H1 (cell line): ENCODE data around the gene KLRD1. TPM values are rescaled to one million over a fixed set of nuclear protein-coding genes. Genes with fewer than 3 reads are reported as not detected.

ENCODE experiments used
- CTCF ChIA-PET: fragments of 300-600 bp; sonication (Branson Sonifier 250); formaldehyde crosslinking; loops from one replicate; lab custom pipeline; 2021; ENCODE audit not compliant: partially characterized antibody; lab: Charles Lee
- POLR2A ChIA-PET: fragments of 300-600 bp; sonication (Branson Sonifier 250); formaldehyde crosslinking; loops from one replicate; lab custom pipeline; 2021; ENCODE audit warnings: inconsistent platforms; ENCODE audit not compliant: partially characterized antibody; lab: Charles Lee
- DNase-seq, 2 experiments: peaks; one replicate each; pipeline versions ENCODE4 v3.0.0 to v3.0.0-alpha.2; 2010 to 2022; ENCODE audit warnings: low spot score in 2 of 2, low read depth in 1 of 2, mixed read lengths in 1 of 2
- FAIRE-seq: peaks from 2 replicates; lab custom pipeline; 2011; peaks lifted over from hg19 to GRCh38; lab: Jason Lieb, UNC
- H2AFZ ChIP-seq: 2 replicates; pipeline ENCODE4 v1.8.1; 2012; ENCODE audit warnings: low read length, inconsistent platforms
- H2AK5ac ChIP-seq: 2 replicates; pipeline ENCODE4 v1.6.1; 2013; ENCODE audit warnings: low read depth, low read length
- H2BK120ac ChIP-seq: replicated peaks from 2 replicates; pipeline ENCODE3; 2013; ENCODE audit warnings: low read depth, low read length, inconsistent platforms
- H2BK12ac ChIP-seq: 2 replicates; pipeline ENCODE4 v1.6.1; 2013; ENCODE audit warnings: low read depth, low read length
- H2BK15ac ChIP-seq: 2 replicates; pipeline ENCODE4 v1.6.1; 2013; ENCODE audit warnings: low read length
- H2BK20ac ChIP-seq: 2 replicates; pipeline ENCODE4 v1.6.1; 2013; ENCODE audit warnings: low read length
- H2BK5ac ChIP-seq: 2 replicates; pipeline ENCODE4 v1.6.1; 2013; ENCODE audit warnings: low read depth, low read length
- H3K14ac ChIP-seq: 2 replicates; pipeline ENCODE4 v1.6.1; 2013; ENCODE audit warnings: inconsistent platforms; ENCODE audit not compliant: insufficient read length
- H3K18ac ChIP-seq: 2 replicates; pipeline ENCODE4 v1.6.1; 2013; ENCODE audit warnings: low read length; ENCODE audit errors: extremely low read depth
- H3K23ac ChIP-seq: 2 replicates; pipeline ENCODE4 v1.6.1; 2013; ENCODE audit warnings: inconsistent platforms; ENCODE audit not compliant: insufficient read length
- H3K23me2 ChIP-seq: 2 replicates; pipeline ENCODE4 v1.6.1; 2013; ENCODE audit warnings: low read depth, low read length
- H3K27ac ChIP-seq: 2 replicates; pipeline ENCODE4 v1.6.1; 2011; ENCODE audit warnings: low read depth, low read length, inconsistent platforms
- H3K27me3 ChIP-seq, 4 experiments: replicated peaks in 1 of 4; 1 replicate in 1 of 4; 2 replicates in 3 of 4; pipeline versions ENCODE4 v1.6.1 to v1.8.1; 2011 to 2013; ENCODE audit warnings: low read length in 3 of 4, mild to moderate bottlenecking in 3 of 4, inconsistent platforms in 2 of 4, mixed read lengths in 2 of 4, moderate library complexity in 1 of 4; ENCODE audit not compliant: control insufficient read depth in 3 of 4, insufficient read depth in 3 of 4; ENCODE audit errors: extremely low read depth in 1 of 4
- H3K36me3 ChIP-seq, 4 experiments: 2 replicates each; pipeline versions ENCODE4 v1.6.1 to v1.8.1; 2011 to 2013; ENCODE audit warnings: mild to moderate bottlenecking in 4 of 4, low read length in 3 of 4, moderate library complexity in 2 of 4, control low read depth in 1 of 4, inconsistent platforms in 1 of 4; ENCODE audit not compliant: insufficient read depth in 4 of 4, control insufficient read depth in 2 of 4
- H3K4ac ChIP-seq: replicated peaks from 2 replicates; pipeline ENCODE3; 2013; ENCODE audit warnings: low read length, low read depth, mixed read lengths, inconsistent platforms; ENCODE audit not compliant: insufficient read length
- H3K4me1 ChIP-seq, 4 experiments: replicated peaks in 1 of 4; 1 replicate in 1 of 4; 2 replicates in 3 of 4; pipeline versions ENCODE4 v1.6.1 to v1.8.1; 2011 to 2013; ENCODE audit warnings: low read length in 3 of 4, inconsistent platforms in 2 of 4, mixed read lengths in 1 of 4; ENCODE audit not compliant: insufficient read depth in 4 of 4, control insufficient read depth in 3 of 4
- H3K4me2 ChIP-seq, 2 experiments: 2 replicates each; pipeline versions ENCODE4 v1.6.1 to v1.8.1; 2011 to 2013; ENCODE audit warnings: low read depth in 2 of 2, low read length in 2 of 2, control low read depth in 1 of 2, inconsistent platforms in 1 of 2, mild to moderate bottlenecking in 1 of 2; ENCODE audit not compliant: insufficient read depth in 1 of 2
- H3K4me3 ChIP-seq, 4 experiments: fragments of 200-600, 300-600 bp in 1 of 4; sonication (generic), shearing (Covaris generic), sonication (Bioruptor Twin) in 1 of 4; 2 replicates each; pipeline versions ENCODE4 v1.5.1 to v1.8.1; 2011 to 2016; ENCODE audit warnings: low read length in 4 of 4, low read depth in 3 of 4, control low read depth in 2 of 4, inconsistent platforms in 2 of 4, mild to moderate bottlenecking in 2 of 4, mixed read lengths in 1 of 4, moderate library complexity in 1 of 4; ENCODE audit not compliant: insufficient read depth in 2 of 4; ENCODE audit errors: extremely low read depth in 1 of 4
- H3K56ac ChIP-seq: replicated peaks from 2 replicates; pipeline ENCODE3; 2013; ENCODE audit warnings: low read depth, mild to moderate bottlenecking, mixed read lengths, low read length, inconsistent platforms; ENCODE audit not compliant: insufficient read length
- H3K79me1 ChIP-seq: 2 replicates; pipeline ENCODE4 v1.6.1; 2013; ENCODE audit warnings: low read depth, low read length, control low read depth
- H3K79me2 ChIP-seq, 2 experiments: 2 replicates each; pipeline versions ENCODE4 v1.6.1 to v1.8.1; 2012 to 2013; ENCODE audit warnings: low read length in 2 of 2, mild to moderate bottlenecking in 2 of 2, inconsistent platforms in 1 of 2; ENCODE audit not compliant: insufficient read depth in 2 of 2, control insufficient read depth in 1 of 2
- H3K9ac ChIP-seq, 4 experiments: replicated peaks in 1 of 4; 1 replicate in 1 of 4; 2 replicates in 3 of 4; pipeline versions ENCODE4 v1.6.1 to v1.8.1; 2011 to 2013; ENCODE audit warnings: low read depth in 3 of 4, low read length in 3 of 4, control low read depth in 2 of 4, mild to moderate bottlenecking in 2 of 4, moderate library complexity in 2 of 4, inconsistent platforms in 1 of 4; ENCODE audit errors: extremely low read depth in 1 of 4
- H3K9me3 ChIP-seq, 2 experiments: 2 replicates each; pipeline versions ENCODE4 v1.6.1 to v1.8.1; 2012 to 2013; ENCODE audit warnings: mild to moderate bottlenecking in 2 of 2, moderate library complexity in 2 of 2, control low read depth in 1 of 2, inconsistent platforms in 1 of 2, low read depth in 1 of 2, low read length in 1 of 2, mixed read lengths in 1 of 2; ENCODE audit not compliant: insufficient read depth in 2 of 2
- H4K20me1 ChIP-seq, 2 experiments: replicated peaks in 1 of 2; 2 replicates each; pipeline versions ENCODE3 to v1.8.1; 2011 to 2013; ENCODE audit warnings: inconsistent platforms in 2 of 2, low read length in 2 of 2, mild to moderate bottlenecking in 1 of 2; ENCODE audit not compliant: insufficient read depth in 2 of 2, control insufficient read depth in 1 of 2
- H4K5ac ChIP-seq: 2 replicates; pipeline ENCODE4 v1.6.1; 2013; ENCODE audit warnings: low read length, low read depth, mixed read lengths, inconsistent platforms; ENCODE audit not compliant: insufficient read length
- H4K8ac ChIP-seq: 2 replicates; pipeline ENCODE4 v1.8.0; 2013; ENCODE audit warnings: mild to moderate bottlenecking, moderate library complexity, low read length, inconsistent platforms; ENCODE audit not compliant: insufficient read depth; ENCODE audit errors: extremely low read depth
- H4K91ac ChIP-seq: replicated peaks from 2 replicates; pipeline ENCODE3; 2013; ENCODE audit warnings: low read length, mixed read lengths, inconsistent platforms; ENCODE audit not compliant: insufficient read length
- BACH1 ChIP-seq: IDR thresholded peaks from 2 replicates; pipeline ENCODE4 v1.6.1; 2012; ENCODE audit warnings: low read length, improper control_type of control experiment
- EGR1 ChIP-seq: IDR thresholded peaks from 2 replicates; pipeline ENCODE4 v1.6.1; 2011; ENCODE audit warnings: low read depth, low read length, borderline replicate concordance
- HDAC6 ChIP-seq: IDR thresholded peaks from one replicate; pipeline ENCODE4 v1.7.1; 2012; ENCODE audit warnings: low read depth, mild to moderate bottlenecking, inconsistent platforms, low read length, moderate library complexity
- RAD21 ChIP-seq, 2 experiments: IDR thresholded peaks in 1 of 2; conservative IDR thresholded peaks in 1 of 2; 2 replicates each; pipeline ENCODE4 v1.6.1; 2011; ENCODE audit warnings: low read depth in 2 of 2, low read length in 2 of 2, improper control_type of control experiment in 1 of 2, inconsistent platforms in 1 of 2, mild to moderate bottlenecking in 1 of 2, moderate library complexity in 1 of 2
- SUZ12 ChIP-seq: fragments of 200-600 bp; sonication (generic); IDR thresholded peaks from 2 replicates; pipeline ENCODE4 v1.6.1; 2012; ENCODE audit warnings: mild to moderate bottlenecking, inconsistent platforms, low read length, moderate library complexity, mixed read lengths
- WGBS, 2 experiments: shearing (Covaris generic) in 1 of 2; methylation state at CpG; one replicate each; pipeline versions ENCODE4 v1.1.6 to v1.1.7; 2013 to 2015; ENCODE audit warnings: low lambda C conversion rate in 2 of 2, mixed read lengths in 2 of 2, inconsistent platforms in 1 of 2, low coverage in 1 of 2, missing lambda C conversion rate in 1 of 2; ENCODE audit not compliant: insufficient replicate concordance in 2 of 2, insufficient coverage in 1 of 2, insufficient read length in 1 of 2; ENCODE audit errors: extremely low coverage in 1 of 2, missing lambda C conversion rate in 1 of 2; 5-methylcytosine and 5-hydroxymethylcytosine counted together
- polyA plus RNA-seq, 7 experiments: library from polyadenylated mRNA; depleted of rRNA in 3 of 7; stranded (reverse) in 5 of 7; unstranded in 2 of 7; fragments of >200 nt in 5 of 7; fragments of 200-250 nt in 2 of 7; gene quantifications; 1 replicate in 5 of 7; 2 replicates in 1 of 7; 4 replicates in 1 of 7; pipeline versions ENCODE4 v1.2.1 to v1.2.3, GENCODE V29; 2011 to 2013; ENCODE audit warnings: missing spikeins in 2 of 7, mixed read lengths in 2 of 7
- total RNA-seq: library from RNA; stranded (reverse); fragmentation: NEBNext Ultra II Directional; extraction: Animal tissue kit (Norgen Biotek cat#: 25700); gene quantifications from 2 replicates; pipeline ENCODE4 v1.2.1, GENCODE V29; 2021

KLRD1 gene
- total and polyA plus RNA-seq, 2 of the 8 experiments (the other 6 are each of a cell fraction or from before 2014, with no cell fraction given) = under 0.01 to 0.06 TPM

- DNase-seq = no peak
These were observed 55.4 kb downstream of the KLRD1 start for GRCh38 chr12:10362828-10363657.

More at GRCh38 chr12:10362828-10363657, 55.4 kb downstream of the KLRD1 start:
- no peak overlapping the region for H2BK15ac ChIP-seq
- POLR2A ChIA-PET = no interaction called here
- H2BK12ac ChIP-seq = no peak overlapping the region
- H2AFZ ChIP-seq = peak overlapping the region; percentile 91; the same call in 1 of the 2 replicates
- no peak overlapping the region for H3K56ac ChIP-seq
- TF ChIP-seq HDAC6 (no peak), SUZ12 (no peak), EGR1 (no peak), BACH1 (no peak), RAD21 (IDR thresholded peaks at IDR 0.05 in 1 of 2, conservative IDR thresholded peaks at IDR 0.05 in 1 of 2; ENCODE audit: low read depth in 2 of 2, low read length in 2 of 2) (no peak)
- TF ChIP-seq, all 59 proteins: peak for 0
- peak overlapping the region; percentile 75 to 87 for H3K4me2 ChIP-seq
- H2BK5ac ChIP-seq = no peak overlapping the region
- H3K27ac ChIP-seq = no peak overlapping the region
- H3K79me1 ChIP-seq = no peaks in the 10 kb centered on the region
- no peaks in the 10 kb centered on the region for H3K79me2 ChIP-seq
- H3K36me3 ChIP-seq = peaks cover 0 to 3% (median 0%) of the 10 kb centered on the region in 4 experiments; a peak in 1 of 8 replicates
- WGBS, 2 experiments = 49% methylated on average over 7 of the region's 9 CpGs; no CpG with 5 or more reads in 1 of the 2 experiments
- H3K4me1 ChIP-seq = peaks cover 14 to 33% (median 20%) of the 10 kb centered on the region in 4 experiments; a peak in 6 of 7 replicates
- FAIRE-seq = no peak
- H3K4me3 ChIP-seq = peak overlapping the region in 1 of 4 experiments; percentile 18; a peak in 1 of 8 replicates
- H4K20me1 ChIP-seq = no peaks in the 10 kb centered on the region
- no peak overlapping the region for H4K91ac ChIP-seq
- CTCF ChIA-PET = no interaction called here
- H3K23ac ChIP-seq = no peak overlapping the region
- H3K27me3 ChIP-seq = no peaks in the 10 kb centered on the region
- H3K4ac ChIP-seq = no peak overlapping the region
- H4K5ac ChIP-seq = no peak overlapping the region
- H3K23me2 ChIP-seq = peaks cover 5% of the 10 kb centered on the region
- no peak overlapping the region for H4K8ac ChIP-seq
- 0 out of 2 replicates have a peak overlapping the region, but pooled peaks have one; percentile 6 for H3K18ac ChIP-seq
- no peak overlapping the region for H2BK20ac ChIP-seq
- peak overlapping the region; percentile 22 for H2BK120ac ChIP-seq
- H2AK5ac ChIP-seq = no peak overlapping the region
- H3K14ac ChIP-seq = no peak overlapping the region
- no peak overlapping the region for H3K9ac ChIP-seq
- peaks cover 4% of the 10 kb centered on the region in 2 experiments; a peak in 2 of 4 replicates for H3K9me3 ChIP-seq
